Keratinocyte (primary cell): ENCODE data around the gene EGFR.

Experiments
- EZH2 ChIP-seq: IDR thresholded peaks from one replicate; pipeline ENCODE4 v1.6.1; 2012; ENCODE audit warnings: inconsistent platforms, mild to moderate bottlenecking, low read length, moderate library complexity
- TF ChIP-seq, protein P1 (sequence below), 3 experiments: IDR thresholded peaks in 1 of 3; conservative IDR thresholded peaks in 1 of 3; optimal IDR thresholded peaks in 1 of 3; 2 replicates in 2 of 3; 3 replicates in 1 of 3; pipeline versions ENCODE3 to v1.5.1; 2011; ENCODE audit warnings: low read length in 3 of 3, mild to moderate bottlenecking in 3 of 3, moderate library complexity in 2 of 3, control low read depth in 1 of 3, inconsistent platforms in 1 of 3; ENCODE audit not compliant: insufficient read depth in 2 of 3; ENCODE audit errors: extremely low read depth in 1 of 3

DNA sequence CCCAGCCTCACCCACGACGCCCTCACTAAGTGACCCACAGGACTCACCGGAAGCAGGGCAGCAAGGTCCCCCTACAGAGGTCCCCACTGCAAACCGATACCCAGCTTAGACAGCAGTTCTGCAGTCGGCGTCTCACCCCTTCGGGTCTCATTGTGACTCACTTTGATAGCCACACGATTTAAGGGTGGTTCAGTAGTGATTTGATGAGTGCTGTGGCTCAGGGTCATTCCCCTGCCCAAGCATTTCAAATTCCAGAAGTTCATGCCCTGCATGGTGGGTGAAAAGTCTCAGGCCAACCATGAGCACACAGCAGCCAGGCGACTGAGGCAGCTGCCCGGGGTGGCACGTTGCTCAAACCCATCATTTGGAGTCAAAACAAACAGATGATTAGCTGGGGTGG is 93.2 kb downstream of the EGFR start:
- TF ChIP-seq, protein P1, sequence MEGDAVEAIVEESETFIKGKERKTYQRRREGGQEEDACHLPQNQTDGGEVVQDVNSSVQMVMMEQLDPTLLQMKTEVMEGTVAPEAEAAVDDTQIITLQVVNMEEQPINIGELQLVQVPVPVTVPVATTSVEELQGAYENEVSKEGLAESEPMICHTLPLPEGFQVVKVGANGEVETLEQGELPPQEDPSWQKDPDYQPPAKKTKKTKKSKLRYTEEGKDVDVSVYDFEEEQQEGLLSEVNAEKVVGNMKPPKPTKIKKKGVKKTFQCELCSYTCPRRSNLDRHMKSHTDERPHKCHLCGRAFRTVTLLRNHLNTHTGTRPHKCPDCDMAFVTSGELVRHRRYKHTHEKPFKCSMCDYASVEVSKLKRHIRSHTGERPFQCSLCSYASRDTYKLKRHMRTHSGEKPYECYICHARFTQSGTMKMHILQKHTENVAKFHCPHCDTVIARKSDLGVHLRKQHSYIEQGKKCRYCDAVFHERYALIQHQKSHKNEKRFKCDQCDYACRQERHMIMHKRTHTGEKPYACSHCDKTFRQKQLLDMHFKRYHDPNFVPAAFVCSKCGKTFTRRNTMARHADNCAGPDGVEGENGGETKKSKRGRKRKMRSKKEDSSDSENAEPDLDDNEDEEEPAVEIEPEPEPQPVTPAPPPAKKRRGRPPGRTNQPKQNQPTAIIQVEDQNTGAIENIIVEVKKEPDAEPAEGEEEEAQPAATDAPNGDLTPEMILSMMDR (optimal IDR thresholded peaks at IDR 0.05 in 1 of 3, IDR thresholded peaks at IDR 0.05 in 1 of 3, conservative IDR thresholded peaks at IDR 0.05 in 1 of 3; ENCODE audit: extremely low read depth in 1 of 3, insufficient read depth in 2 of 3, low read length in 3 of 3), result no peak
- TF ChIP-seq EZH2, result no peak
